Cardiac muscle cell (in vitro differentiated cells and primary cell): Measurements from ENCODE around the gene DPP10. TPM values are rescaled to one million over a fixed set of nuclear protein-coding genes. Genes with fewer than 3 reads are reported as not detected.

ENCODE experiments used
- DNase-seq, 2 donors: peaks; one replicate each; pipeline versions ENCODE4 v3.0.0 to v3.0.0-alpha.2; 2010 to 2017; ENCODE audit warnings: low read depth in 1 of 2, low spot score in 1 of 2
- H3K27ac ChIP-seq: fragments of 200-600 bp; sonication (generic); 2 replicates; pipeline ENCODE4 v1.5.1; 2016
- H3K27me3 ChIP-seq: fragments of 200-600 bp; sonication (generic); 2 replicates; pipeline ENCODE4 v1.6.0; 2016; ENCODE audit warnings: control low read depth
- H3K36me3 ChIP-seq: fragments of 200-600 bp; sonication (generic); 2 replicates; pipeline ENCODE4 v1.5.1; 2016; ENCODE audit warnings: control low read depth
- H3K4me1 ChIP-seq: fragments of 200-600 bp; sonication (generic); 2 replicates; pipeline ENCODE4 v1.8.1; 2017; ENCODE audit warnings: low read depth, mild to moderate bottlenecking, mixed run types
- H3K4me3 ChIP-seq: fragments of 200-600 bp; sonication (generic); 2 replicates; pipeline ENCODE4 v1.5.1; 2016; ENCODE audit warnings: mild to moderate bottlenecking
- H3K9me3 ChIP-seq: fragments of 200-600 bp; sonication (generic); 2 replicates; pipeline ENCODE4 v1.5.1; 2017; ENCODE audit warnings: low read depth, mild to moderate bottlenecking, control low read depth
- CTCF ChIP-seq: IDR thresholded peaks from 2 replicates; pipeline ENCODE4 v1.5.1; 2012; ENCODE audit warnings: low read depth, mild to moderate bottlenecking, low read length
- polyA plus RNA-seq: library from polyadenylated mRNA; unstranded; fragments of >200 nt; fragmentation: Nextera tagmentation; extraction: Ambion mirVana; gene quantifications from 2 replicates; pipeline ENCODE4 v1.2.1, GENCODE V29; 2016
- total RNA-seq: library from RNA; depleted of rRNA; stranded (reverse); fragments of >200 nt; gene quantifications from 2 replicates; pipeline ENCODE4 v1.2.3, GENCODE V29; 2016

The DPP10 gene
- total and polyA plus RNA-seq, 2 experiments from 2014 or later = 1.1 to 1.4 TPM

GRCh38 chr2:115691409-115691808, 1249.0 kb downstream of the DPP10 start:
- Histone ChIP-seq H3K27me3 (no peaks in the 10 kb centered on the region), H3K4me1 (no peaks in the 10 kb centered on the region), H3K4me3 (no peak overlapping the region), H3K36me3 (no peaks in the 10 kb centered on the region), H3K9me3 (no peaks in the 10 kb centered on the region), H3K27ac (no peak overlapping the region)
- no peak for DNase-seq
- TF ChIP-seq CTCF = no peak

- no peaks in the 10 kb centered on the region for H3K4me1 ChIP-seq
- H3K4me3 ChIP-seq = no peak overlapping the region
- H3K27ac ChIP-seq = no peak overlapping the region
- no peak for TF ChIP-seq CTCF
- H3K27me3 ChIP-seq = no peaks in the 10 kb centered on the region
- no peak for DNase-seq
- H3K9me3 ChIP-seq = no peaks in the 10 kb centered on the region
- H3K36me3 ChIP-seq = no peaks in the 10 kb centered on the region
Measured at GRCh38 chr2:115694651-115695050, 1252.2 kb downstream of the DPP10 start.

- Histone ChIP-seq H3K36me3 (no peaks in the 10 kb centered on the region), H3K27ac (no peak overlapping the region), H3K9me3 (no peaks in the 10 kb centered on the region), H3K4me3 (no peak overlapping the region), H3K27me3 (no peaks in the 10 kb centered on the region), H3K4me1 (peaks cover 14% of the 10 kb centered on the region)
- TF ChIP-seq CTCF = no peak
- DNase-seq = no peak
Measured at GRCh38 chr2:115733190-115733775, 1290.8 kb downstream of the DPP10 start.

GRCh38 chr2:115738111-115738510, 1295.7 kb downstream of the DPP10 start:
- DNase-seq = no peak
- H3K27ac ChIP-seq = no peak overlapping the region
- no peaks in the 10 kb centered on the region for H3K27me3 ChIP-seq
- no peaks in the 10 kb centered on the region for H3K36me3 ChIP-seq
- TF ChIP-seq CTCF = no peak
- H3K4me1 ChIP-seq = no peaks in the 10 kb centered on the region
- H3K9me3 ChIP-seq = no peaks in the 10 kb centered on the region
- H3K4me3 ChIP-seq = no peak overlapping the region

- H3K36me3 ChIP-seq = no peaks in the 10 kb centered on the region
- H3K27ac ChIP-seq = no peak overlapping the region
- no peak overlapping the region for H3K4me3 ChIP-seq
- no peak for TF ChIP-seq CTCF
- DNase-seq = no peak
- no peaks in the 10 kb centered on the region for H3K27me3 ChIP-seq
- H3K4me1 ChIP-seq = no peaks in the 10 kb centered on the region
- H3K9me3 ChIP-seq = no peaks in the 10 kb centered on the region
Measured at GRCh38 chr2:115739574-115739973, 1297.1 kb downstream of the DPP10 start.
